Measurements from ENCODE around the gene PRDM13. TPM values are rescaled to one million over a fixed set of nuclear protein-coding genes. Genes with fewer than 3 reads are reported as not detected.

PRDM13 gene
- total and polyA plus RNA-seq, 9 of the 15 experiments (the other 6 are each of a cell fraction or from before 2014, with no cell fraction given), result not detected

- POLR2A ChIA-PET, result interaction anchor here (0.7 to 1.7 kb wide), 21 partner anchors 9 to 143 kb away, joined by 3 to 10 read pairs (median 4); partner anchors contain the start of gene USP45
- FAIRE-seq (peak; percentile 96), ATAC-seq (peak; percentile 96), DNase-seq (ENCODE audit: extremely low read depth in 1 of 4, low spot score in 3 of 4) (peak; percentile 84 to 93 (median 88))
- peaks cover 0 to 11% of the 10 kb centered on the region in 2 experiments; a peak in 1 of 5 replicates for H3K4me1 ChIP-seq (replicated peaks in 1 of 2; ENCODE audit: control insufficient read depth in 2 of 2, insufficient read depth in 2 of 2, low read length in 2 of 2)
- peaks cover 2% of the 10 kb centered on the region for H3K36me3 ChIP-seq (ENCODE audit: control insufficient read depth, insufficient read depth, low read length)
- no peaks in the 10 kb centered on the region for H3K9me1 ChIP-seq (ENCODE audit: control insufficient read depth, insufficient read depth, low read length)
- under 1% methylated on average over 51 of the region's 64 CpGs for WGBS (ENCODE audit: insufficient coverage, low coverage, missing lambda C conversion rate)
- in situ Hi-C loops (cut with MboI), result no loop called here
- H2AFZ ChIP-seq (ENCODE audit: low read depth, low read length), result peak within 1 kb of the TSS; percentile 91
- CTCF ChIA-PET (ENCODE audit: low intra/inter-chr PET ratio), result no interaction called here
- no peaks in the 10 kb centered on the region; the same call in 1 of the 2 replicates for H3K9me3 ChIP-seq (replicated peaks; ENCODE audit: control insufficient read depth, insufficient read depth, low read depth, low read length)
- BruUV-seq (replicated peaks), result TSS peak; percentile 50
- H3K4me2 ChIP-seq (ENCODE audit: insufficient read depth, low read length), result peak within 1 kb of the TSS; percentile 91
- intact Hi-C loops (cut with micrococcal nuclease), result loop anchor here (2.0 kb wide), 1 partner anchor 54 kb away; the partner anchor contains the start of gene USP45
- H3K79me2 ChIP-seq (ENCODE audit: control insufficient read depth, insufficient read depth, low read length), result peaks cover 53% of the 10 kb centered on the region
- H3K4me3 ChIP-seq, result peak within 1 kb of the TSS; percentile 91
- peak within 1 kb of the TSS; percentile 92 to 98 for H3K9ac ChIP-seq (ENCODE audit: insufficient read depth in 1 of 2, low read depth in 2 of 2, low read length in 2 of 2)
- H3K27ac ChIP-seq (ENCODE audit: extremely low read depth, low read depth, low read length), result peak within 1 kb of the TSS; percentile 90
- H4K20me1 ChIP-seq (replicated peaks; ENCODE audit: control insufficient read depth, insufficient read depth, low read length), result no peaks in the 10 kb centered on the region; the same call in 1 of the 2 replicates
- H3K27me3 ChIP-seq (ENCODE audit: control insufficient read depth in 2 of 2, insufficient read depth in 2 of 2, low read length in 2 of 2), result no peaks in the 10 kb centered on the region
- TF ChIP-seq KDM5B (IDR thresholded peaks at IDR 0.05; ENCODE audit: insufficient replicate concordance, low read depth, low read length) (peak; percentile 91), RBM25 (IDR thresholded peaks at IDR 0.05; ENCODE audit: low read depth, low read length, severe bottlenecking) (peak; percentile 77), ZNF655 (CRISPR knock-in tag; IDR thresholded peaks at IDR 0.05) (no peak), HEY1 (CRISPR knock-in tag; IDR thresholded peaks at IDR 0.05; ENCODE audit: borderline replicate concordance) (no peak), DACH1 (IDR thresholded peaks at IDR 0.05; ENCODE audit: partially characterized antibody) (no peak), NELFE (IDR thresholded peaks at IDR 0.05; ENCODE audit: insufficient read depth, insufficient read length) (no peak), CREB1 (IDR thresholded peaks at IDR 0.05) (peak; percentile 55), CREB1 (CRISPR knock-in tag; IDR thresholded peaks at IDR 0.05) (peak; percentile 74), CREB5 (CRISPR knock-in tag; IDR thresholded peaks at IDR 0.05) (no peak), KLF6 (CRISPR knock-in tag; IDR thresholded peaks at IDR 0.05; ENCODE audit: borderline replicate concordance) (peak; percentile 4; the same call in 1 of the 2 replicates), KDM1A (IDR thresholded peaks at IDR 0.05) (peak; percentile 88 to 92), PHB (CRISPR knock-in tag; IDR thresholded peaks at IDR 0.05) (no peak), ZNF23 (CRISPR knock-in tag; IDR thresholded peaks at IDR 0.05) (no peak), CBX5 (IDR thresholded peaks at IDR 0.05; ENCODE audit: borderline replicate concordance, low read depth) (peak; percentile 59; the same call in 1 of the 2 replicates), RHOXF2B (CRISPR knock-in tag; conservative IDR thresholded peaks at IDR 0.05) (no peak), MAFF (IDR thresholded peaks at IDR 0.05; ENCODE audit: low read length) (peak; percentile 58; the same call in 1 of the 2 replicates), ZNF584 (CRISPR knock-in tag; IDR thresholded peaks at IDR 0.05; ENCODE audit: low read depth) (no peak), MTA3 (IDR thresholded peaks at IDR 0.05; ENCODE audit: borderline replicate concordance) (peak; percentile 94), ZNF764 (CRISPR knock-in tag; IDR thresholded peaks at IDR 0.05; ENCODE audit: low read depth) (no peak)
Measured at GRCh38 chr6:99568103-99568933, 38.3 kb upstream of the PRDM13 start, which contains the start of gene CCNC. TSS of gene CCNC (minus strand) at chr6:99568660. CDS start at chr6:99568527, 133 bp downstream.

Data from K562 (cell line).